ENCODE results near the gene MCTP1. TPM values are rescaled to one million over a fixed set of nuclear protein-coding genes. Genes with fewer than 3 reads are reported as not detected.

The MCTP1 gene
- total RNA-seq, 1 experiment from 2014 or later: 48.2 TPM

DNA sequence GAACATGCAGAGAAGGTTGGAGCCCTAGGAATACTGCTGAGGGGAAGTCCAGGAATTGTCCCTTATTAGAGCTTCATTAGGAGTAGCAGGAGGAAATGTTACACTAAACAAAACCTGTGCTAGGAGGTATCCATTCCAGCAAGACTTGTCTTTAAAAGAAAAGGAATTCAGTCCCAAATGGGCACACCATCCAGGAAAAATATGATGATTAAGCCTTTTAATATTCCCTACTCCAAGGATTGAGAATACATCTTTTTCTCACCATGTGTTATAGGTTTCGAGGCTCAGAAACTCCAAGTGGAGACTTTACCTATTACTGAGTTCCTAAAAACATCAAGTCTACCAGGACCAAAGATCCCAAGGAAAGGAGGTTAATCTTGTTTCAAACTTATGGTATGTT lies 179.3 kb downstream of the MCTP1 start:
- in situ Hi-C loops (cut with HindIII; ENCODE audit: low pct_unique_long_range_greater_than_20kb, low sequenced_read_pairs): no loop called here
- DNase-seq (ENCODE audit: low read depth, low spot score): no peak

DNA sequence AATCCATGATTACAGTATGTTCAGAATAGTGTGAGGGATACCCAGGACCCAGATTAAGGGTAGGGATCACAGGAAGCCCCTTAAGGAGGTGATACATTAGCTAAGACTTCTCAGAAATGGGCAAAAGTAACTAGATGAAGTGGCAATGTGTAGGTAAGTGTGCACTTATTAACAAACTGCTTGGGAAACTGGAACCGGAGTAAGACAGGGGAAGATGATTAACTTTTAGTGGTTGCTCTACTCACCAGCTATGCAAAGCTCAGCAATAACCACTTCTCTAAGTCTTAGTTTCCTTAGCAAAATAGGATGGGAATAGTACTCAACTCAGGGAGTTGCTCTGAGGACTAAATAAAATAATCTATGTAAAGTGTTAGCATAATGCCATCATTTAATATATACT lies 182.2 kb downstream of the MCTP1 start:
- no peak for DNase-seq (ENCODE audit: low read depth, low spot score)
- in situ Hi-C loops (cut with HindIII; ENCODE audit: low pct_unique_long_range_greater_than_20kb, low sequenced_read_pairs): no loop called here

DNA sequence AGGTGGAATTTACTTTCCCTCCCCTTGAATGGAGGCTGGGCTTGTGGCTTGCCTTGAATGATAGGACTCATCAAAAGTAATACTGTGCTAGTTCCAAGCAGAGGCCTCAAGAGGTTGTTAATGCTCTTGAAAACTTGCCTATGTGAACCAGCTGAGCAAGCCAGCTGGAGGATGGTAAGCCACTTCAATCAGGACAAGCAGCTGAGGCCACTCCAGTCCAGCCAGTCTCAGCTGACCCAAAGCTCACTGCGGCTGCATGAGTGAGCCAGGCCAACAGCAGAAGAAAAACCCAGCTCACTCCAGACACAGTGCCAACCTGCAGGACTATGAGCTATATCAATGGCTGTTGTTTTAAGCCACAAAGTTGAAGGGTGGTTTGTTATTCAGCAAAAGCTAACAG lies 182.8 kb downstream of the MCTP1 start:
- no peak for DNase-seq (ENCODE audit: low read depth, low spot score)
- in situ Hi-C loops (cut with HindIII; ENCODE audit: low pct_unique_long_range_greater_than_20kb, low sequenced_read_pairs): no loop called here

DNA sequence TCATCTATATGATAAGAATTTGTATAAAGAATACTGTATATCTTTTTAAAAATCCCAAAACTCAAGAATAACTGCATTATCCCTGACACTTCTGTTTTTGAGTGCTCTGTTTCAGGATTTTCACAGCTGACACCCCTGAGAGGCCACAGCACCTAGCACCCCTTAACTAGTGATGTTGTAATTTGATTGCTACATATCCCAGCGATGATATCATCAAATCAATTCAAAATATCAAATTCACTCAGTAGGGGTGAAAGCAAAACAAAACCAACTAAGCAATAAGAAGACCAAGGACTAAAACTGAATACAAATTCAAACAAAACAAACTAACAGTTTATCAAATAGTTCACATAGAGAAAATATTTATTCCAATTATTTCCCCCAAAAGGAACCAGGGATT lies 184.3 kb downstream of the MCTP1 start:
- DNase-seq (ENCODE audit: low read depth, low spot score): no peak
- in situ Hi-C loops (cut with HindIII; ENCODE audit: low pct_unique_long_range_greater_than_20kb, low sequenced_read_pairs): no loop called here

DNA sequence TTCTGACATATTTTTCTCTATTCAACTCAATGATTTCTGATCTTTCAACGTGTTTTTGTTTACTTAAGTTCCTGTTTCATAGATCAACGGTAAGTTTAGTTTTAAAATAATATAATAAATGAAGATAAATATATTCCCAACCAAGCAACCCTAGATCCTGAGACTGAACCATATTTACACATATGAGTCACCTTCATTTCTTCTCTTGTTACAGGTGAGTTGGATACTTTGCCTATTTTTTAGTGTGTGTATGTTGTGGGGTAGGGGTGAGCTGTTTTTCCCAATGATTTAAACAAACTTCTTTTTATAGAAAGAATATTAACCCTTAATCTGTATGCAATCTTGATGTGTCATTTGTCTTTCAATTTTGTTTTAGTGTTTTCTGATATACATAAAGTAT lies 186.9 kb downstream of the MCTP1 start:
- no peak for DNase-seq (ENCODE audit: low read depth, low spot score)
- in situ Hi-C loops (cut with HindIII; ENCODE audit: low pct_unique_long_range_greater_than_20kb, low sequenced_read_pairs): no loop called here

DNA sequence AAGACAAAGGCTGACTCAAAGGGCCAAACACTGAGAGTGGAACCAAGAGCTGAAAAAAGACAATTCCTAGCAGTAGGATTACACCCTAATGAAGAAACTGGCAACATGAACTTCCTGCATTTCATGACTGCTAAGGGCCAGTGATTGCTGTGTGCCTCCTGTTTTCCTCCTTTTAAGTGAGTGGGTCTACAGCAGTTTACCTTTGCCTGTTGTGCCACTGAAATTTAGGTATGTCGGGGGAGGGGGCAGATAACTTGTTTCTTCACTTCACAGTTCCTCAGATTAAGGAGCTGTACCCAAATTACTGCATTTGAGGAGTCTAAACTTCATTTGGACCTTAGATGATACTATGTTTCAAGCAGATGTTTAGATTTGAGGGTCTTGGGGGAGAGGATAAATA lies 191.7 kb downstream of the MCTP1 start:
- DNase-seq (ENCODE audit: low read depth, low spot score): no peak
- in situ Hi-C loops (cut with HindIII; ENCODE audit: low pct_unique_long_range_greater_than_20kb, low sequenced_read_pairs): no loop called here

DNA sequence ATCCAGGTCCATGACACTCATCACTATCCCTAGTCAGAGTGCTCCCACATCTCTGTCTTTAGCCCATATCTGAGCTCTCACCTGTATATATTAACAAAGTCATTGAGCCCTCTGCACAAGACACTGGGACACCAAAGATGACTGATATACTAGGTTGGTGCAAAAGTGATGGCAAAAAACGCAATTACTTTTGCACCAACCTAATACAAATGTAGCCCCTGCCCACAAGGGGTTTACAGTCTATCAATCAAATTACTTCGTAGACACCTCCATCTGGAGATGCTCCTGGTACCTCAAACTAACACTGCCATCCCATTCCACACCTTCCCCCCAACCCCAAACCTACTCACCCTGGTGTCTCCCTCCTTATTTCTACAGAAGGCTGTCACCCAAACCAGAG lies 194.1 kb downstream of the MCTP1 start:
- in situ Hi-C loops (cut with HindIII; ENCODE audit: low pct_unique_long_range_greater_than_20kb, low sequenced_read_pairs): no loop called here
- no peak for DNase-seq (ENCODE audit: low read depth, low spot score)

DNA sequence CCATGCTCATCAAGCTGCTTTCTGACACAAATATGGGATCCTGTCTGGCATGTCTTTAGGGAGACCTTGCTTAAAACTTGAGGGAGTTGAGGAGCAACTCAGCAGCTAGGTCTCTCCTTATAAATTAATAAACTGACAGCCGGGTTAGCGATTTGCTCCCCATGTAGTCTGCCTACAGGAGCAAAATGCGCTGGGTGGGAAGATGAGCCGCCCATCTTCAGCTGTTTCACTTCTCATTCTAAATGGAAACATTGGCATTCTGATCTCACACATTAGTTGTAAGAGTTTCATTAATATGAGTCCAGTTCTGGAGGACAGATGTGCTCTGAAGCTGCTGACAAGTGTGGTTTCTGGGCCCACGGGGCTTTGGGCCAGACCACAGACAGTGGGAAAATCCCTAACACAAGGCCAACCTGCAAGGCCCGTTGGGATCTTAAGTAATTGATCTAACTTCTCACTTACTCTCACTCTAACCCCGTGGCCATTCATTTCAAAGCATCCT lies 197.0 kb downstream of the MCTP1 start:
- in situ Hi-C loops (cut with HindIII; ENCODE audit: low pct_unique_long_range_greater_than_20kb, low sequenced_read_pairs): no loop called here
- no peak for DNase-seq (ENCODE audit: low read depth, low spot score)

DNA sequence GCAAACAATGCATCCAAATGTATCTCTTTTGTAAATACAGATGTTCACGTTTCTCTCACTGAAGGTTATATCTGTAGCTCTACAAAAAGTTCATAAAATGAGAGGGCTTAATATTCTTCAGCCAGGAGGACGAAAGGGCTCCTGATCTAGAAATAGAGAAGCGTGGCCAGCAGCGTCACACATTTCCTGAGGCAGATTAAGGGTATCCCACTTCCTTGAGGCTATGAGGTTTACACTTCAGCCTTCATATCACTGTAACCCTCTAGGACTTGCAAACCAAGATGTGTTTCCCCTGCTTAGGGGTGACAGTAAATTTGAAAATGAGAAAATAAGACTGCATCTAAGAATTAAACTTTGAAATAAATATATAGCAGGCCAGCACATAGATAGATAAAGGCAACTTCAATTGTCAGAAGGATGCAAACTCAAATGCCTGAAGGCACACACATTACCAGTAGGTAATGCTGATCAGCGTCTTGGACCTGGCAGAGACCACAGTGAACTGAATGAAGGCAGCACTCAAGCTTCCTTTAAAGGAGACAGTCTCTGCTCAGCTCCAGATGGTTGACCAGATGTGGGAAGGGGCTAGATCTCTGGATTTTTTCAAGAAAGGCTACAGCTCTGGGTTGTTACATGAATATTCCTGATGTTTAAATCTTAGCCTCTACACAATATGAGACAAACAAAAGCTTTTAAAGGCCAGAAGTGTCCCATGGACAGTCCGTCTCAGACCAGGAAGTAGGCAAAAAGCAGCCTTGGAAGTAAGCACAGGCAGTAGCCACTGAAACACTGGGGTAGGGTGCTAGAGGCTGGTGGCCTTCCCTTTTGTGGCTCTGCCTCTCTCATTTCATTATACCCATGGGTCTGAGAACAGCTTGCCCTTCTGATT lies 197.7 kb downstream of the MCTP1 start:
- no peak for DNase-seq (ENCODE audit: low read depth, low spot score)
- in situ Hi-C loops (cut with HindIII; ENCODE audit: low pct_unique_long_range_greater_than_20kb, low sequenced_read_pairs): no loop called here

DNA sequence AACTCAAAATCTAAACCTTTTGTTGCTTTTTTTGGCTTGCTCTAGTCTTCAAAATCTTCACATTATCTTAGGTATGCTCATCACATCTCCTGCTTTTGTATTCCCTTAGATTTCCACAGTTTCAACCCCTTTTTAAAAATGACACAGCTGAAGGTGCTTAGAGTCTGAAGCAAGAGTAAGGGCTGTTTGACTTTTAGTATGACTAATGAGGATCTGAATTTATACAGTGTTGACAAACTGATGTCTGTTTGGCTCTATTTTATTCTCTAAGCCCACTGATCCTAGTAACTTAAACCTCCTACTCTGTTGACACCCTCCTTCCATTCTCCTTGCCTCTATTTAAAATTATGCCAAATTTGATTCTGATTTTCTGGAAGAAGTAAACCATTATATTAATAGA lies 200.1 kb downstream of the MCTP1 start:
- no peak for DNase-seq (ENCODE audit: low read depth, low spot score)
- in situ Hi-C loops (cut with HindIII; ENCODE audit: low pct_unique_long_range_greater_than_20kb, low sequenced_read_pairs): no loop called here

DNA sequence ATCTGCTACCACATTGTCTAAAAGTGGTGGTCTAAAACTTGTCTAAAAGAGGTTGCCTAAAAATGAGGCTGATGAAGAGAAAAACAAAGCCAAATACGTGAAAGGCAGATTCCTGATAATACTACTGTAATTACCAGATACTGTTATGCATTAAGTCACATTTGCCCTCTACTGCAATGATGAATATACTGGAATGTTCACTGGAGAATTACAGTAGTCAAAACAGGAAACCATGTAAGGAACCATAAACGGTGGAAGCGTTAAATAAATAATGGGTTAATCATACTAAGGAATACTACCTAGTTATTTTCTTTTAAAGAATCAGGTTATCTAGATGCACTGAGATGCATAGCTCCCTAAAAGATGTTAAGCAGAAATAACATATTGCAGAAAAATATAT lies 201.3 kb downstream of the MCTP1 start:
- no peak for DNase-seq (ENCODE audit: low read depth, low spot score)
- in situ Hi-C loops (cut with HindIII; ENCODE audit: low pct_unique_long_range_greater_than_20kb, low sequenced_read_pairs): no loop called here

DNA sequence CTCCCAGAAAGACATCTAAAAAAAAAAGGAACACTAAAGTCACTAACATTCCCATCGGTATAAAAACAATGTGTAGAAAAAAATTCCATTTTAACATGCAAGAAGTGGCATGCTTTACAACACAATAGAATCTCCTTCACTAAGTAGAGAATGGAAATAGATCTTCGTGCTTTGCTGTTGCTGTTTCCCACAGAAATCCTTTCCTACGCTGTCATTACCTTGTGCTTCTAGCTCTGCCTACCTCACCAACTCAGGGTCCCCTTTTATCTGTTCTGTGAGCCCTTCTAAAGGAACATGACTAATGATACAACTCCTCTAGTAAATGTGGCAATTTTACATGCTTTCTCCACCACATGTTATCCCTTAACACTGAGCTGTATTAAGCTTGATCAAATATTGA lies 202.9 kb downstream of the MCTP1 start:
- peak; percentile 27 for DNase-seq (ENCODE audit: low read depth, low spot score)
- in situ Hi-C loops (cut with HindIII; ENCODE audit: low pct_unique_long_range_greater_than_20kb, low sequenced_read_pairs): no loop called here

DNA sequence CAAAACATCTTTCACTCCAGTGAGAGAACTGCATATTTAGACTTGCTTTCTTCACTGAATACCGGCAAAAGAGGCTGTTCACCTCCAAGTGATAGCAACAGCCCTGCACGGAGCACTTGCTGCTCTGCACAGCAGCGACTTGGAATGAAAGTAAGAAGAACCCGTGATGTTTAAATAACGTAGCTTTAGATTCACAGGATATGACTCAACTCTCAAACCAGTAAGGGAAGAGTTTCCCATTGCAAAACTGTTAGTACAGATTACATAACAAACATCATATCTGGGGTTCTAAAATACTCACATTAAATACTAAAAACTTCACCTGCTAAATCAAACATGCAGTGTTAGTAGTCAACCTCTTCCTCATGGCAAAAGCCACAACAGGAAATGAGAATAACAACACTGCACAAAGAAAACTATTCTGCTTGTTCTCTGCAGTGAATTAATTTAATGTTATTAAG lies 203.4 kb downstream of the MCTP1 start:
- in situ Hi-C loops (cut with HindIII; ENCODE audit: low pct_unique_long_range_greater_than_20kb, low sequenced_read_pairs): no loop called here
- DNase-seq (ENCODE audit: low read depth, low spot score): peak; percentile 91

DNA sequence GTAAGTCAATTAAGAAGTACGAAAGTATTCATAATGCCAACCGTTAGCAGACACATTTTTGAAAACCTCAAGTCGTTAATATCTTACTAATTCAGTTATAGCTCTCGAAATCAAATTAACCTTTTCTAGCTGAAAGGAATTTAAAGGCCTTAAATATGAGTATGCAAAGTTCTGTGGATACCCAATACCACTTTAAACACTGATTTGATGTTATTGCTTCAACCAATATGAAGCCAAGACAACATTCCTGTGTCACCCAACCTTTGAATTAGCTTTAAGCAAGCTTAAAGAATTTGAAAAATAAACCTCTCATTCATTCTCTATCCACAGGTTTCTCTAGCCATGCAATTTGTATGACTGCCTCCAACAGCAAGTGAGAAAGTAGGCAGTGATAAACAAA lies 204.5 kb downstream of the MCTP1 start:
- DNase-seq (ENCODE audit: low read depth, low spot score): no peak

DNA sequence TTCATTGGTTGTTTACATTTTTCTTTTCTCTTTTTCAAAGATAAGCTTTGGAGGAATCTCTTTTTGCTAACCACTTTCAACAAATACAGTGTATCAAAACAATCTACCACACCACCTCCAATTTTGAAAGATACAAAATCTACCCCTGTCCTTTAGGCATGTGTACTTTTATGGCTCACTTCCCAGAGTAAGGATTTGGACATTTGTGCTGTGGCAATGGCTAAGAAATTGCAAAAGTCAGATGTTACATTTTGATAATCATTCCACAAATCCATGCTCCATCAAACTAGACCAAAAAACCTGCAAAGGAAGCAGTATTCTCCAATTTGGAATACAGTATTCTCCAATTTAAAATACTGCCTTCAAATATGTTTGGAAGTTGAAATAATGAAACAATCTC lies 204.9 kb downstream of the MCTP1 start:
- in situ Hi-C loops (cut with HindIII; ENCODE audit: low pct_unique_long_range_greater_than_20kb, low sequenced_read_pairs): no loop called here
- DNase-seq (ENCODE audit: low read depth, low spot score): no peak

More for the DNA sequence above, 204.5 kb downstream of the MCTP1 start:
- in situ Hi-C loops (cut with HindIII; ENCODE audit: low pct_unique_long_range_greater_than_20kb, low sequenced_read_pairs): no loop called here

DNA sequence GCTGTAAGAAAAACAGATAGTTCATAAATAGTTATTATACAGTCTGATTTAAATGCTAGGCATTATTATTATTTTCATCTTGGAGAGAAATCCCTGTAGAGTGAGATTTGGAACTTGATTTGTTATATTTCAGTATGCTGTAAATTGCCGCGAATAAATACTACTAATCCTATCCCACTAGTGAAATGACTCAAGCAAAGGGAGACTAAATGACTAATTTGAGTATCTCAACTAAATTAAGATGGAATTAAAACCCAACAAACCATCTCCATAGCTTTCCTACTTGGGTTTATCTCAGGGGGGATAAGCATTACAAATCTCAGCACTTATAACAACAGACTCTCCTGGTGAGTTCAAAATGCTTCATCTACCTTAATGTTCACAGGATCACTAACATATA lies 206.0 kb downstream of the MCTP1 start:
- in situ Hi-C loops (cut with HindIII; ENCODE audit: low pct_unique_long_range_greater_than_20kb, low sequenced_read_pairs): no loop called here
- DNase-seq (ENCODE audit: low read depth, low spot score): no peak

DNA sequence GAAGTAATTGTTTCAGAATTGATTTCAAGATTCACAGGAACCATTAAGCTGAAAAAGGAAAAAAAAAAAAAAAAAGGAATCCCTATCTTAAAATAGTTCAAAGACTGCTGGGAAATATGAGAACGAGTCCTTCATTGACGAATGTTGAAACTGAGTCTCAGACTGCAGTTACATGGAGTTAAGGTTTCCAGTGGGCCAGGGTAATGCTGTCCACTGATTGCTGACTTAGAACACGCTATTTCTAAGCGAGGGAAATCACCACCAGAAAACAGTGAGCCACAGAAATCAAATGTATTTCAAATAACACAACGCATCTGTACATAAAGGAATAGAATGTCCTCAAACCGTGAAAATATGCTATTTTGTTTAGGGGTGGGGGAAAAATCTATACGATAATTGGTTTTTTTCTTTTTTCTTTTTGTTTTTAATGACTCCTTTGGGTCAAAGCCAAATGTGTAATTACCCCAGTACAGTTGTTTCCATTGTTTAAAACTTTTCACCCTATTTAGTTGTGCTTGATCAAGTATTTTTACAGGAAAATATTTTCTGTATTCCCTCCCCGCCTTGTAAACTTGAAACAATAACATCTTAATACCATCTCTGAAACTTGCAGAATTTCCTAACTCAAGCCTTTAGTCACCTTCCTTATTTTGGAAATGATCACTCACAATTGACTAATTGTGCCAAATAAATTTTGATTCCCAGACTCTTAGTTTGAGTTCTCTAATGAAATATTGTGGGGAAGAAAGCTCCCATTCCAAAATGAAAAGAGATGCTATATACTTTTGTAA lies 208.3 kb downstream of the MCTP1 start:
- no peak for DNase-seq (ENCODE audit: low read depth, low spot score)
- in situ Hi-C loops (cut with HindIII; ENCODE audit: low pct_unique_long_range_greater_than_20kb, low sequenced_read_pairs): no loop called here

DNA sequence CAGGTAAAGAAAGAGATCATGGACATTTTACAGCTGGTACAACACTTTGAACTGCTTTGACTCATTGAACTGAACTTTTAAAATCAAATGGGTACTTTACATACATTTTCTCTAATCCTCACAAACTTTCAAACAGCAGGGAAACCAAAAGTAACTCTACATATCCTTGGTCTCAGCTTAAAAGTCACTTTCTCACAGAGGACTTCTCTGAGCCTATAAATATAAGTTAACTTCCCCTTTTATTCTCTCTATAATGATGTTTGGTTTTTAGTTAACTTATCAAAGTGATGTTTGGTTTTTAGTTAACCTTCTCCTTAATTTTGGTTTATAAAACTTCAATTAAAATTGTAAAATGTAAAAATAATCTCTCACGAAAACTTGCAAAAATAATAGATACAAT lies 209.8 kb downstream of the MCTP1 start:
- in situ Hi-C loops (cut with HindIII; ENCODE audit: low pct_unique_long_range_greater_than_20kb, low sequenced_read_pairs): no loop called here
- no peak for DNase-seq (ENCODE audit: low read depth, low spot score)

DNA sequence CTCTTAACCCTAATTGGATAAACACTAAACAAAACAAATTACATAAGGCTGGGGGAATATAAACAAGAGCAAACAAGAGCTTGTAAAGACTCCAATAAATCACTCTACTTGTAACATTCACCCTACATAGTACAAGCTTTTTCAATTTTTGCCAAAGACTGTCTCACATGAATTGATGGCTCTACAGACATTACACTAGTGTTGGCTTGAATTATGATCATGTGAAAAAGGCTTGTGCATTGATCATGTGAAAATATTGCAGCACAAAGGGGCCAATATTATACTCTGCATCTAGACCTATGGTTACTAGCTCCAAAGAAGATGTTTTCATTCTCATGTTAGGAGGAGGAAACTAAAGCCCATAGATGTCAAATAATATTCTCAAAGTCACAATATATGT lies 212.6 kb downstream of the MCTP1 start:
- DNase-seq (ENCODE audit: low read depth, low spot score): peak; percentile 65
- in situ Hi-C loops (cut with HindIII; ENCODE audit: low pct_unique_long_range_greater_than_20kb, low sequenced_read_pairs): no loop called here

Data from SK-MEL-5 (cell line).